Esophagus squamous epithelium (tissue), 5 donors: ENCODE data around the gene GPR3. TPM values are rescaled to one million over a fixed set of nuclear protein-coding genes. Genes with fewer than 3 reads are reported as not detected.

Experiments used
- DNase-seq: peaks from one replicate; lab custom pipeline; 2025; lab: John Stamatoyannopoulos, UW
- H3K27ac ChIP-seq, 4 donors: fragments of 200-600 bp; sonication (generic); one replicate each; pipeline ENCODE4 v1.5.1; 2016 to 2019; ENCODE audit warnings: mild to moderate bottlenecking in 1 of 4
- H3K27me3 ChIP-seq, 4 donors: fragments of 200-600 bp; sonication (generic); 1 replicate in 3 of 4; 2 replicates in 1 of 4; pipeline versions ENCODE4 v1.5.1 to v1.6.0; 2017 to 2021; ENCODE audit warnings: antibody characterized with exemption in 1 of 4
- H3K36me3 ChIP-seq, 3 donors: fragments of 200-600 bp; sonication (generic); one replicate each; pipeline ENCODE4 v1.5.1; 2016 to 2019
- H3K4me1 ChIP-seq, 3 donors: fragments of 200-600 bp; sonication (generic); one replicate each; pipeline ENCODE4 v1.5.1; 2017 to 2019
- H3K4me3 ChIP-seq, 4 donors: fragments of 200-600 bp; sonication (generic); 1 replicate in 3 of 4; 2 replicates in 1 of 4; pipeline ENCODE4 v1.5.1; 2016 to 2019; ENCODE audit warnings: mild to moderate bottlenecking in 2 of 4, moderate library complexity in 1 of 4
- H3K9me3 ChIP-seq, 3 donors: fragments of 200-600 bp; sonication (generic); one replicate each; pipeline ENCODE4 v1.5.1; 2016 to 2019
- CTCF ChIP-seq, 6 experiments: fragments of 450-650 bp in 4 of 6; fragments of 200-600 bp in 2 of 6; sonication (generic) in 2 of 6; IDR thresholded peaks; one replicate each; pipeline ENCODE4 v1.5.1; 2016 to 2019; ENCODE audit warnings: antibody characterized with exemption in 6 of 6, mild to moderate bottlenecking in 4 of 6, moderate library complexity in 4 of 6
- POLR2A ChIP-seq, 4 donors: fragments of 450-650 bp; IDR thresholded peaks; one replicate each; pipeline ENCODE4 v1.6.1; 2017; ENCODE audit warnings: antibody characterized with exemption in 4 of 4, mild to moderate bottlenecking in 4 of 4, moderate library complexity in 3 of 4
- WGBS, 2 donors: methylation state at CpG; one replicate each; pipeline ENCODE4 v1.1.5; 2018; 5-methylcytosine and 5-hydroxymethylcytosine counted together
- intact Hi-C: fragments of 100-400 bp; cut with DNase I; formaldehyde crosslinking; loops from one replicate; pipeline ENCODE4 v1.15.0; 2022
- total RNA-seq, 4 donors: library from RNA; depleted of rRNA; stranded (reverse); fragments of >200 nt; gene quantifications; one replicate each; pipeline ENCODE4 v1.1.0, GENCODE V29; 2016
- donor health status: DM: yes; HTN: yes; CAD: no.

GPR3 gene
- total RNA-seq, 4 donors from 2014 or later = 0.38 TPM; not detected in 3

GRCh38 chr1:27346357-27346756 lies 46.1 kb upstream of the GPR3 start:
- Histone ChIP-seq H3K9me3 (no peaks in the 10 kb centered on the region), H3K4me1 (peaks cover 34 to 88% (median 38%) of the 10 kb centered on the region in 3 donors), H3K36me3 (peaks cover 0 to 37% (median 0%) of the 10 kb centered on the region in 3 donors), H3K27me3 (peaks cover 0 to 5% (median 0%) of the 10 kb centered on the region in 4 donors), H3K4me3 (no peak overlapping the region), H3K27ac (peak overlapping the region in 2 of 4 donors; percentile 74 to 98)
- intact Hi-C loops = no loop called here
- TF ChIP-seq CTCF (IDR thresholded peaks at IDR 0.05) (no peak), POLR2A (IDR thresholded peaks at IDR 0.05) (no peak)
- DNase-seq = no peak
- 93 to 96% methylated on average over 5 to 6 of the region's 8 CpGs for WGBS, 2 donors

GRCh38 chr1:27346991-27347624 lies 45.3 kb upstream of the GPR3 start:
- Histone ChIP-seq H3K9me3 (no peaks in the 10 kb centered on the region), H3K27me3 (peaks cover 0 to 5% (median 0%) of the 10 kb centered on the region in 4 donors), H3K4me1 (peaks cover 31 to 88% (median 36%) of the 10 kb centered on the region in 3 donors), H3K4me3 (no peak overlapping the region), H3K27ac (peak overlapping the region; percentile 49 to 98 (median 78)), H3K36me3 (peaks cover 0 to 38% (median 0%) of the 10 kb centered on the region in 3 donors)
- TF ChIP-seq POLR2A (IDR thresholded peaks at IDR 0.05) (no peak), CTCF (IDR thresholded peaks at IDR 0.05) (no peak)
- intact Hi-C loops = no loop called here
- DNase-seq = no peak
- 65 to 91% methylated on average over 6 to 7 of the region's 14 CpGs for WGBS, 2 donors

- peak overlapping the region; percentile 74 to 98 (median 80) for H3K27ac ChIP-seq
- intact Hi-C loops = no loop called here
- H3K4me3 ChIP-seq = peak overlapping the region; percentile 19 to 66 (median 42)
- H3K9me3 ChIP-seq = no peaks in the 10 kb centered on the region
- H3K36me3 ChIP-seq = peaks cover 0 to 58% (median 6%) of the 10 kb centered on the region in 3 donors
- TF ChIP-seq POLR2A (IDR thresholded peaks at IDR 0.05) (no peak), CTCF (IDR thresholded peaks at IDR 0.05) (peak in 1 of 6 experiments; percentile 4)
- peaks cover 0 to 5% (median 0%) of the 10 kb centered on the region in 4 donors for H3K27me3 ChIP-seq
- WGBS, 2 donors = 33 to 57% methylated on average over 5 of the region's 51 CpGs
- DNase-seq = no peak
- H3K4me1 ChIP-seq = peaks cover 28 to 80% (median 36%) of the 10 kb centered on the region in 3 donors
These were observed 43.3 kb upstream of the GPR3 start for GRCh38 chr1:27348861-27349783.

- WGBS, 2 donors = 42 to 43% methylated on average over 6 to 43 of the region's 84 CpGs
- no peak for DNase-seq
- TF ChIP-seq POLR2A (IDR thresholded peaks at IDR 0.05) (peak in 1 of 4 donors; percentile 13), CTCF (IDR thresholded peaks at IDR 0.05) (peak in 1 of 6 experiments; percentile 1)
- no peaks in the 10 kb centered on the region for H3K9me3 ChIP-seq
- H3K36me3 ChIP-seq = peaks cover 2 to 65% (median 6%) of the 10 kb centered on the region in 3 donors
- H3K4me1 ChIP-seq = peaks cover 26 to 71% (median 36%) of the 10 kb centered on the region in 3 donors
- H3K4me3 ChIP-seq = peak overlapping the region; percentile 19 to 66 (median 42)
- peak overlapping the region; percentile 74 to 98 (median 80) for H3K27ac ChIP-seq
- peaks cover 0 to 5% (median 0%) of the 10 kb centered on the region in 4 donors for H3K27me3 ChIP-seq
- intact Hi-C loops = no loop called here
These were observed 42.4 kb upstream of the GPR3 start for GRCh38 chr1:27349784-27350662.
